Measurements from ENCODE around the gene CHD2.

The CHD2 gene

GRCh38 chr15:92906563-92907081 is 6.5 kb downstream of the CHD2 start:
- no peak overlapping the region for H2BK120ac ChIP-seq (ENCODE audit: low read depth, low read length)
- no peak overlapping the region for H4K8ac ChIP-seq (ENCODE audit: low read length)
- peaks cover 13% of the 10 kb centered on the region for H3K4me1 ChIP-seq (ENCODE audit: control insufficient read depth, insufficient read depth, low read depth, low read length)
- no peak overlapping the region for H2BK15ac ChIP-seq (ENCODE audit: low read depth, poor library complexity, severe bottlenecking)
- peak overlapping the region; percentile 45 for H3K4me2 ChIP-seq (ENCODE audit: low read length, poor library complexity, severe bottlenecking)
- no peak overlapping the region for H2AK5ac ChIP-seq (ENCODE audit: low read length, severe bottlenecking)
- H3K18ac ChIP-seq (ENCODE audit: low read depth in 1 of 2, low read length in 2 of 2), result peak overlapping the region in 1 of 2 experiments; percentile 33
- H2BK12ac ChIP-seq (ENCODE audit: low read length in 2 of 2), result no peak overlapping the region
- no peak overlapping the region for H3K4ac ChIP-seq (ENCODE audit: low read depth in 1 of 2, low read length in 2 of 2)
- no peak overlapping the region for H4K91ac ChIP-seq (ENCODE audit: low read length)
- WGBS, result 25% methylated on average over 1 of the region's 1 CpG
- peak overlapping the region; percentile 100 for H3K9ac ChIP-seq (ENCODE audit: low read length)
- H3K4me3 ChIP-seq (ENCODE audit: insufficient read depth in 1 of 2, low read depth in 1 of 2, low read length in 2 of 2), result peak overlapping the region in 1 of 2 experiments; percentile 86
- no peak overlapping the region for H3K14ac ChIP-seq (ENCODE audit: low read length in 2 of 2)
- H3K27ac ChIP-seq (ENCODE audit: low read length, poor library complexity, severe bottlenecking), result peak overlapping the region; percentile 98
- H2BK5ac ChIP-seq (ENCODE audit: low read depth, low read length, poor library complexity, severe bottlenecking), result no peak overlapping the region
- no peak overlapping the region for H3K23ac ChIP-seq (ENCODE audit: low read length in 2 of 2)
- H3K36me3 ChIP-seq (ENCODE audit: control insufficient read depth in 1 of 2, insufficient read depth in 2 of 2, low read depth in 1 of 2, low read length in 2 of 2), result peaks cover 2 to 41% of the 10 kb centered on the region in 2 experiments
- no peak for DNase-seq
- H3K9me3 ChIP-seq (ENCODE audit: control insufficient read depth, low read length), result no peaks in the 10 kb centered on the region
- no peaks in the 10 kb centered on the region for H3K27me3 ChIP-seq (ENCODE audit: control insufficient read depth in 1 of 2, insufficient read depth in 1 of 2, low read length in 2 of 2)
- H2AFZ ChIP-seq (ENCODE audit: low read depth, low read length), result no peak overlapping the region
- H3K79me1 ChIP-seq (replicated peaks; ENCODE audit: low read length, poor library complexity, severe bottlenecking), result no peaks in the 10 kb centered on the region

DNA sequence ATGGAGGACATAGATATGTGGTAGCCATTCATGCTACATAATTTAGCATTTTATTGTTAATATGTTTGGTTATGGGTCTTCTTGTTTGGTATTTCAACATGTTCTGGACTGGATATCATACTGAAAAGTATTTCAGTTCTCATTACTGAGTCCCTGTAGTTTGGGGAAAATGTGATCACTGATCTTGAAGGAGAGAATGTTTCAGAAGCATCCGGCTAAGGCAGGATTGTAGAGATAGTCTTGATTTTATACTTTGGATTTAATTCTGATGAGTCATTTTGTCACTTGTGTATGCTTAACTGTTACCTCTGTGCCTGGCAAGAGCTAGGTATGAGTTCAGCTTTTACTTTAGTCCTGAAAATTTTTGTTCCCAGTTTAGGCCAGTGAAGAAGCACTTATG is 7.1 kb downstream of the CHD2 start:
- H3K9ac ChIP-seq (ENCODE audit: low read length), result peak overlapping the region; percentile 100
- H3K18ac ChIP-seq (ENCODE audit: low read depth in 1 of 2, low read length in 2 of 2), result no peak overlapping the region
- H3K4me2 ChIP-seq (ENCODE audit: low read length, poor library complexity, severe bottlenecking), result peak overlapping the region; percentile 21
- H2BK120ac ChIP-seq (ENCODE audit: low read depth, low read length), result no peak overlapping the region
- peak overlapping the region; percentile 98 for H3K27ac ChIP-seq (ENCODE audit: low read length, poor library complexity, severe bottlenecking)
- no peak overlapping the region for H2BK15ac ChIP-seq (ENCODE audit: low read depth, poor library complexity, severe bottlenecking)
- DNase-seq, result no peak
- no peak overlapping the region for H3K14ac ChIP-seq (ENCODE audit: low read length in 2 of 2)
- H2AK5ac ChIP-seq (ENCODE audit: low read length, severe bottlenecking), result no peak overlapping the region
- no peak overlapping the region for H3K4ac ChIP-seq (ENCODE audit: low read depth in 1 of 2, low read length in 2 of 2)
- no peak overlapping the region for H2BK12ac ChIP-seq (ENCODE audit: low read length in 2 of 2)
- WGBS, result 57% methylated on average over 1 of the region's 1 CpG
- H3K79me1 ChIP-seq (replicated peaks; ENCODE audit: low read length, poor library complexity, severe bottlenecking), result no peaks in the 10 kb centered on the region
- H4K91ac ChIP-seq (ENCODE audit: low read length), result no peak overlapping the region
- no peaks in the 10 kb centered on the region for H3K27me3 ChIP-seq (ENCODE audit: control insufficient read depth in 1 of 2, insufficient read depth in 1 of 2, low read length in 2 of 2)
- H3K23ac ChIP-seq (ENCODE audit: low read length in 2 of 2), result no peak overlapping the region
- H4K8ac ChIP-seq (ENCODE audit: low read length), result no peak overlapping the region
- H2BK5ac ChIP-seq (ENCODE audit: low read depth, low read length, poor library complexity, severe bottlenecking), result no peak overlapping the region
- H3K4me1 ChIP-seq (ENCODE audit: control insufficient read depth, insufficient read depth, low read depth, low read length), result peaks cover 15% of the 10 kb centered on the region
- H3K9me3 ChIP-seq (ENCODE audit: control insufficient read depth, low read length), result no peaks in the 10 kb centered on the region
- peaks cover 2 to 39% of the 10 kb centered on the region in 2 experiments for H3K36me3 ChIP-seq (ENCODE audit: control insufficient read depth in 1 of 2, insufficient read depth in 2 of 2, low read depth in 1 of 2, low read length in 2 of 2)
- H2AFZ ChIP-seq (ENCODE audit: low read depth, low read length), result no peak overlapping the region
- H3K4me3 ChIP-seq (ENCODE audit: insufficient read depth in 1 of 2, low read depth in 1 of 2, low read length in 2 of 2), result peak overlapping the region in 1 of 2 experiments; percentile 86

GRCh38 chr15:92907896-92908712 is 8.0 kb downstream of the CHD2 start:
- Histone ChIP-seq H3K23ac (ENCODE audit: low read length in 2 of 2) (no peak overlapping the region), H3K14ac (ENCODE audit: low read length in 2 of 2) (no peak overlapping the region), H2BK5ac (ENCODE audit: low read depth, low read length, poor library complexity, severe bottlenecking) (peak overlapping the region; percentile 92), H3K4ac (ENCODE audit: low read depth in 1 of 2, low read length in 2 of 2) (peak overlapping the region in 1 of 2 experiments; percentile 15), H2BK12ac (ENCODE audit: low read length in 2 of 2) (no peak overlapping the region), H3K36me3 (ENCODE audit: control insufficient read depth in 1 of 2, insufficient read depth in 2 of 2, low read depth in 1 of 2, low read length in 2 of 2) (peaks cover 2 to 32% of the 10 kb centered on the region in 2 experiments), H3K27me3 (ENCODE audit: control insufficient read depth in 1 of 2, insufficient read depth in 1 of 2, low read length in 2 of 2) (no peaks in the 10 kb centered on the region), H4K91ac (ENCODE audit: low read length) (no peak overlapping the region), H3K27ac (ENCODE audit: low read length, poor library complexity, severe bottlenecking) (peak overlapping the region; percentile 98), H2AK5ac (ENCODE audit: low read length, severe bottlenecking) (peak overlapping the region; percentile 97), H3K9me3 (ENCODE audit: control insufficient read depth, low read length) (no peaks in the 10 kb centered on the region), H3K4me1 (ENCODE audit: control insufficient read depth, insufficient read depth, low read depth, low read length) (peaks cover 16% of the 10 kb centered on the region), H3K18ac (ENCODE audit: low read depth in 1 of 2, low read length in 2 of 2) (peak overlapping the region in 1 of 2 experiments; percentile 3), H4K8ac (ENCODE audit: low read length) (no peak overlapping the region), H2AFZ (ENCODE audit: low read depth, low read length) (no peak overlapping the region), H3K9ac (ENCODE audit: low read length) (peak overlapping the region; percentile 100), H2BK15ac (ENCODE audit: low read depth, poor library complexity, severe bottlenecking) (no peak overlapping the region), H2BK120ac (ENCODE audit: low read depth, low read length) (no peak overlapping the region), H3K4me3 (ENCODE audit: insufficient read depth in 1 of 2, low read depth in 1 of 2, low read length in 2 of 2) (peak overlapping the region in 1 of 2 experiments; percentile 86), H3K4me2 (ENCODE audit: low read length, poor library complexity, severe bottlenecking) (peak overlapping the region; percentile 58), H3K79me1 (replicated peaks; ENCODE audit: low read length, poor library complexity, severe bottlenecking) (no peaks in the 10 kb centered on the region)
- WGBS, result 80% methylated on average over 1 of the region's 5 CpGs
- peak; percentile 91 for DNase-seq

- no peak for DNase-seq
- 93% methylated on average over 5 of the region's 6 CpGs for WGBS
- no peak overlapping the region for H3K23ac ChIP-seq (ENCODE audit: low read length in 2 of 2)
Observed at GRCh38 chr15:92908713-92909057, 8.6 kb downstream of the CHD2 start.

More at GRCh38 chr15:92908713-92909057, 8.6 kb downstream of the CHD2 start:
- Histone ChIP-seq H2BK12ac (ENCODE audit: low read length in 2 of 2) (peak overlapping the region in 1 of 2 experiments; percentile 39), H3K27ac (ENCODE audit: low read length, poor library complexity, severe bottlenecking) (peak overlapping the region; percentile 98), H3K4me3 (ENCODE audit: insufficient read depth in 1 of 2, low read depth in 1 of 2, low read length in 2 of 2) (peak overlapping the region in 1 of 2 experiments; percentile 62), H2BK120ac (ENCODE audit: low read depth, low read length) (no peak overlapping the region), H2AFZ (ENCODE audit: low read depth, low read length) (no peak overlapping the region), H4K91ac (ENCODE audit: low read length) (peak overlapping the region; percentile 67), H3K9ac (ENCODE audit: low read length) (peak overlapping the region; percentile 100), H3K14ac (ENCODE audit: low read length in 2 of 2) (no peak overlapping the region), H3K4me1 (ENCODE audit: control insufficient read depth, insufficient read depth, low read depth, low read length) (peaks cover 16% of the 10 kb centered on the region), H2BK5ac (ENCODE audit: low read depth, low read length, poor library complexity, severe bottlenecking) (peak overlapping the region; percentile 92), H3K79me1 (replicated peaks; ENCODE audit: low read length, poor library complexity, severe bottlenecking) (no peaks in the 10 kb centered on the region), H3K36me3 (ENCODE audit: control insufficient read depth in 1 of 2, insufficient read depth in 2 of 2, low read depth in 1 of 2, low read length in 2 of 2) (peaks cover 5 to 28% of the 10 kb centered on the region in 2 experiments), H3K9me3 (ENCODE audit: control insufficient read depth, low read length) (no peaks in the 10 kb centered on the region), H2BK15ac (ENCODE audit: low read depth, poor library complexity, severe bottlenecking) (no peak overlapping the region), H3K4me2 (ENCODE audit: low read length, poor library complexity, severe bottlenecking) (peak overlapping the region; percentile 55), H2AK5ac (ENCODE audit: low read length, severe bottlenecking) (peak overlapping the region; percentile 97), H4K8ac (ENCODE audit: low read length) (no peak overlapping the region), H3K27me3 (ENCODE audit: control insufficient read depth in 1 of 2, insufficient read depth in 1 of 2, low read length in 2 of 2) (no peaks in the 10 kb centered on the region), H3K18ac (ENCODE audit: low read depth in 1 of 2, low read length in 2 of 2) (peak overlapping the region; percentile 3 to 54), H3K4ac (ENCODE audit: low read depth in 1 of 2, low read length in 2 of 2) (no peak overlapping the region)

Measured in mesenchymal stem cell (in vitro differentiated cells and primary cell).